ENCODE data around the gene ELOVL1.

DNA sequence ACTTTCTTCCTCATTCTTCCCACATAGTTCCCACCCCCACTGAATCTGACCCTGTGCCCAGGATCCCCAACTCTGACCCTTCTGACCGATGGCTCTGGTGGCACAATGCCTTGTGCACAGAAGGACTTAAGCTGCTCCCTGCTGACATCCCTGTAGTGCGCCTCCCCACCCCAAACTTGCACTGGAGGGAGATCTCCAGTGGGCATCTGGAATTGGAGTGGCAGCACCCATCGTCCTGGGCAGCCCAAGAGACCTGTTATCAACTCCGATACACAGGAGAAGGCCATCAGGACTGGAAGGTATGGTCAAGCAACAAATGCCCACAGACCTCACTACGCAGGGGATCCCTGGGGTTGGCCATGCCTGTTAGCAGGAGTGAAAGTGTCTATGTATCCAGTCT lies 21.2 kb downstream of the ELOVL1 start:
- TF ChIP-seq, protein P1, sequence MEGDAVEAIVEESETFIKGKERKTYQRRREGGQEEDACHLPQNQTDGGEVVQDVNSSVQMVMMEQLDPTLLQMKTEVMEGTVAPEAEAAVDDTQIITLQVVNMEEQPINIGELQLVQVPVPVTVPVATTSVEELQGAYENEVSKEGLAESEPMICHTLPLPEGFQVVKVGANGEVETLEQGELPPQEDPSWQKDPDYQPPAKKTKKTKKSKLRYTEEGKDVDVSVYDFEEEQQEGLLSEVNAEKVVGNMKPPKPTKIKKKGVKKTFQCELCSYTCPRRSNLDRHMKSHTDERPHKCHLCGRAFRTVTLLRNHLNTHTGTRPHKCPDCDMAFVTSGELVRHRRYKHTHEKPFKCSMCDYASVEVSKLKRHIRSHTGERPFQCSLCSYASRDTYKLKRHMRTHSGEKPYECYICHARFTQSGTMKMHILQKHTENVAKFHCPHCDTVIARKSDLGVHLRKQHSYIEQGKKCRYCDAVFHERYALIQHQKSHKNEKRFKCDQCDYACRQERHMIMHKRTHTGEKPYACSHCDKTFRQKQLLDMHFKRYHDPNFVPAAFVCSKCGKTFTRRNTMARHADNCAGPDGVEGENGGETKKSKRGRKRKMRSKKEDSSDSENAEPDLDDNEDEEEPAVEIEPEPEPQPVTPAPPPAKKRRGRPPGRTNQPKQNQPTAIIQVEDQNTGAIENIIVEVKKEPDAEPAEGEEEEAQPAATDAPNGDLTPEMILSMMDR (IDR thresholded peaks at IDR 0.05), result no peak
- no peak for TF ChIP-seq POLR2AphosphoS5 (IDR thresholded peaks at IDR 0.05)

Measured in breast epithelium (tissue), 3 donors.